Right lobe of liver (tissue), 6 donors: ENCODE results near the gene WDR47. TPM values are rescaled to one million over a fixed set of nuclear protein-coding genes. Genes with fewer than 3 reads are reported as not detected.

Experiments used
- ATAC-seq, 4 donors: fragments of 200-7000 bp; cut with Tn5 transposase; one replicate each; pipeline ENCODE4 v1.9.1; 2020; ENCODE audit warnings: mild to moderate bottlenecking in 4 of 4, moderate library complexity in 4 of 4
- DNase-seq, 3 donors: peaks; one replicate each; pipeline ENCODE4 v3.0.0-alpha.2; 2020
- H3K27ac ChIP-seq, 3 donors: fragments of 200-600 bp; one replicate each; pipeline ENCODE4 v1.8.0; 2022
- H3K27me3 ChIP-seq, 2 donors: fragments of 200-600 bp; one replicate each; pipeline ENCODE4 v1.8.0; 2022
- H3K36me3 ChIP-seq, 4 donors: fragments of 200-600 bp; sonication (generic) in 1 of 4; one replicate each; pipeline versions ENCODE4 v1.5.1 to v1.8.0; 2017 to 2022; ENCODE audit warnings: control low read depth in 1 of 4
- H3K4me1 ChIP-seq, 4 donors: fragments of 200-600 bp; sonication (generic) in 1 of 4; one replicate each; pipeline versions ENCODE4 v1.5.1 to v1.8.0; 2017 to 2022; ENCODE audit warnings: control low read depth in 1 of 4
- H3K4me3 ChIP-seq, 3 donors: fragments of 200-600 bp; one replicate each; pipeline ENCODE4 v1.8.0; 2022
- H3K9me3 ChIP-seq, 4 donors: fragments of 200-600 bp; sonication (generic) in 1 of 4; one replicate each; pipeline versions ENCODE4 v1.5.1 to v1.8.0; 2017 to 2022; ENCODE audit warnings: control low read depth in 1 of 4
- POLR2A ChIP-seq: fragments of 450-650 bp; IDR thresholded peaks from one replicate; pipeline ENCODE4 v1.6.1; 2017; ENCODE audit warnings: antibody characterized with exemption, mild to moderate bottlenecking
- WGBS: methylation state at CpG from one replicate; pipeline ENCODE4 v1.1.6; 2018; ENCODE audit warnings: low coverage, low lambda C conversion rate; ENCODE audit not compliant: insufficient coverage; ENCODE audit errors: missing lambda C conversion rate; 5-methylcytosine and 5-hydroxymethylcytosine counted together
- intact Hi-C, 2 donors: fragments of 100-400 bp; cut with DNase I; formaldehyde crosslinking; loops; one replicate each; pipeline versions ENCODE4 v1.11.2 to v1.14.1; 2022
- total RNA-seq, 6 experiments: library from RNA; depleted of rRNA in 2 of 6; stranded (reverse); fragments of >200 nt in 2 of 6; fragmentation: NEBNext Ultra II Directional in 3 of 6; extraction: Animal tissue kit (Norgen Biotek cat#: 25700) in 3 of 6; gene quantifications; one replicate each; pipeline versions ENCODE4 v1.1.0 to v1.2.4, GENCODE V29; 2016 to 2023
- TF ChIP-seq, protein P1 (sequence below), 4 donors: fragments of 200-600 bp in 3 of 4; fragments of 450-650 bp in 1 of 4; IDR thresholded peaks; one replicate each; pipeline versions ENCODE4 v1.5.1 to v1.8.0; 2016 to 2022; ENCODE audit warnings: antibody characterized with exemption in 4 of 4, mild to moderate bottlenecking in 2 of 4
- donor health status: DM: no; HTN: yes; CAD: no.
- donor health status: DM: no; HTN: no; CAD: no.
- donor health status: DM: no; HTN: no; CAD: no.
- donor health status: DM: no; HTN: yes; CAD: no.
- donor health status: DM: no; HTN: yes; CAD: no.

WDR47 gene
- total RNA-seq, 6 experiments from 2014 or later, result 2.4 to 4.2 (median 2.6) TPM

DNA sequence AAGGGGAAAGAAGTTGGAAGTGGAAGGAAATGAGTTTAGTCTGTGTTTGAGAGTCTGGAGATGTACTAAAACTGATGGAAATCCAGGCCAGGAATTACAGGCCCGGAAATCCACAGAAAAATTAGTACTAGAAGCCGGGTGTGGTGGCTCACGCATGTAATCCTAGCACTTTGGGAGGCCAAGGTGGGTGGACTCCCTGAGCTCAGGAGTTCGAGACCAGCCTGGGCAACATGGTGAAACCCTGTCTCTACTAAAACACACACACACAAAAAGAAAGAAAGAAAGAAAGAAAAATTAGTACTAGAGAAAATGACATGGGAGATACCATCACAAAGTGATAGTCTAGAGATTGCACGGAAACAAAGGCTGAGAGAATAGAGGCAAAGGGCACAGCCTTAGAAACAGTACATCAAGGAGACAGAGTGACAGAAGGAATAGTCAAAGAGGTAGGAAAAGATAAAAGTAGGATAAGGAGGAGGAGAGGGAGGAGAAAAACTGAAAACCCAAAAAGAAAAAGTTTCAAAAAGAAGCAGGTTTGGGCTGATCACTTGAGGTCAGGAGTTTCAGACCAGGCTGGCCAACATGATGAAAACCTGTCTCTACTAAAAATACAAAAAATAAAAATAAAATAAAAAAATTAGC, 38.7 kb upstream of the WDR47 start:
- H3K27me3 ChIP-seq, result no peaks in the 10 kb centered on the region
- TF ChIP-seq, protein P1, sequence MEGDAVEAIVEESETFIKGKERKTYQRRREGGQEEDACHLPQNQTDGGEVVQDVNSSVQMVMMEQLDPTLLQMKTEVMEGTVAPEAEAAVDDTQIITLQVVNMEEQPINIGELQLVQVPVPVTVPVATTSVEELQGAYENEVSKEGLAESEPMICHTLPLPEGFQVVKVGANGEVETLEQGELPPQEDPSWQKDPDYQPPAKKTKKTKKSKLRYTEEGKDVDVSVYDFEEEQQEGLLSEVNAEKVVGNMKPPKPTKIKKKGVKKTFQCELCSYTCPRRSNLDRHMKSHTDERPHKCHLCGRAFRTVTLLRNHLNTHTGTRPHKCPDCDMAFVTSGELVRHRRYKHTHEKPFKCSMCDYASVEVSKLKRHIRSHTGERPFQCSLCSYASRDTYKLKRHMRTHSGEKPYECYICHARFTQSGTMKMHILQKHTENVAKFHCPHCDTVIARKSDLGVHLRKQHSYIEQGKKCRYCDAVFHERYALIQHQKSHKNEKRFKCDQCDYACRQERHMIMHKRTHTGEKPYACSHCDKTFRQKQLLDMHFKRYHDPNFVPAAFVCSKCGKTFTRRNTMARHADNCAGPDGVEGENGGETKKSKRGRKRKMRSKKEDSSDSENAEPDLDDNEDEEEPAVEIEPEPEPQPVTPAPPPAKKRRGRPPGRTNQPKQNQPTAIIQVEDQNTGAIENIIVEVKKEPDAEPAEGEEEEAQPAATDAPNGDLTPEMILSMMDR (IDR thresholded peaks at IDR 0.05), result no peak
- TF ChIP-seq POLR2A, result no peak
- H3K9me3 ChIP-seq, result no peaks in the 10 kb centered on the region
- H3K36me3 ChIP-seq, result no peaks in the 10 kb centered on the region
- no peak overlapping the region for H3K4me3 ChIP-seq
- no peak for ATAC-seq
- peak overlapping the region in 2 of 3 donors; percentile 40 to 54 for H3K27ac ChIP-seq
- no peak for DNase-seq
- intact Hi-C loops, result no loop called here
- WGBS, result 64% methylated on average over 4 of the region's 5 CpGs
- no peaks in the 10 kb centered on the region for H3K4me1 ChIP-seq

DNA sequence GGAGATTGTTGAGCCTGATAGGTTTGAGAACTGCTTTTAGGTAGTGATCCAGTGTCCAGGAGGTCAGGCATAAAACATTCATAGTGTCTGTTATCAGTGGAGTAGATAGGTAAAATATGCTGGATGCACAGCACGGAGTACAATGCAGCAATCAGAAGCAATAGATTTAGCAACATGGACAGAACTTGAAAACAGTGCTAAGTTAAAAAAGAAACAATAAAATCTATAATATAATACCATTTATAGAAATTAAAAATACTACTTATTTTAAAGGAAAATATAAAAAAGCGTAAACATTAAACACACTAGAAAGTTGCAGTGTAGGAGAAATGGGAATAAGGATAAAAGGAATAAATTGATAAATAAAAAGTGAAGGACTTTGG, 37.3 kb upstream of the WDR47 start:
- no peak overlapping the region for H3K4me3 ChIP-seq
- H3K27me3 ChIP-seq, result no peaks in the 10 kb centered on the region
- TF ChIP-seq, protein P1 (IDR thresholded peaks at IDR 0.05), result no peak
- DNase-seq, result no peak
- intact Hi-C loops, result no loop called here
- ATAC-seq, result no peak
- 88% methylated on average over 2 of the region's 2 CpGs for WGBS
- H3K27ac ChIP-seq, result no peak overlapping the region
- H3K4me1 ChIP-seq, result peaks cover 0 to 8% (median 6%) of the 10 kb centered on the region in 4 donors
- H3K36me3 ChIP-seq, result no peaks in the 10 kb centered on the region
- H3K9me3 ChIP-seq, result no peaks in the 10 kb centered on the region

- Histone ChIP-seq H3K9me3 (no peaks in the 10 kb centered on the region), H3K4me1 (peaks cover 0 to 8% (median 6%) of the 10 kb centered on the region in 4 donors), H3K27me3 (no peaks in the 10 kb centered on the region), H3K27ac (no peak overlapping the region), H3K36me3 (no peaks in the 10 kb centered on the region), H3K4me3 (no peak overlapping the region)
- intact Hi-C loops, result no loop called here
- no peak for TF ChIP-seq POLR2A
- TF ChIP-seq, protein P1 (IDR thresholded peaks at IDR 0.05), result no peak
- ATAC-seq (no peak), DNase-seq (no peak)
- 60% methylated on average over 1 of the region's 1 CpG for WGBS
Measured at GRCh38 chr1:109078317-109078716, 36.4 kb upstream of the WDR47 start.

DNA sequence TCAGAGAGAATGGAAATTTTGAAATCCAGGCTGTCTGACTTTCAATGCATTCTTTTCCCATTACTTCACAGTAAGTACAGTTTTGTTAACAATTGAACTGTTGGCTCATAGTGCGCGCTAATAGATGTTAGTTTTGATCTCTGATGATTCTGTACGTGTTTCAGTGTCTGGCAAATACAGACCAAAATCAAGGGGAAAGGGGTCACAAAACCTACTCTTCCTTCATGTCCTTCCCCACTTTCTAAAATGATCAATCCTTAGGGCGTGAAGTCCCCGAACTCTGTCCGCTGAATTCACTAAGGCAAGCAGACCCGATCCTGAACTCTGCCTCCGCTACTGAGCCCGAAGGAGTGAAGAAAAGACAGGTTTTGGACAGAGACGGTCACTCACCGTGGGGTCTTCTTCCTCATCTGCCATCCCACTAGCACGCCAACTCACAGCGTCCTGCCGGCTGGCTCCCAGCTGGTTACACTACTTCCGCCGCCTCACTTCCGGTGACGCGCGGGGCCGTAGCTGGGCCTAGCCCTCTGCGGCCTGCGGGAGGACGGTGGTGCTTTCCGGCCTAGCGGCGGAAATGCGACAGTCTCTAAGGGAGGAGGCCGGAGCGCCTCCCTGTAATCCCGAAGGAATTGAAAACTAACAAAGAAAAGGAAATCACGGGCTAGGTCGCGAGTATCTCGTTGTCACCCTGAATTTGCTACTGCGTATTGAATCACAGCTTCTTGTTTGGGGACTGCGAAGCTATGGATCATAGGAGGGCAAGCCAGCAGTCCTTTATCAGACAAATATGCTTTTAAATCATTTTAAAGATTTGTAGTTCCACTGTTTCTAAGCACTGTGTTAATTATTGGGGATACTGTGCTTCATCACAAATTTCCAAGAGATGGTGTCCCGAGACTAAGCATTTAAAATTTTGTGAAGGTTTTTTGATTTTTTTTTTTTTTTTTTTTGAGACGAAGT, 33.9 kb upstream of the WDR47 start, which contains the start of gene TAF13:
TAF13 (minus strand) TSS at position 473 of the 960 bp plus-strand sequence; CDS start at position 417, 56 bp downstream.
- peak; percentile 100 for ATAC-seq
- H3K27me3 ChIP-seq, result no peaks in the 10 kb centered on the region
- TF ChIP-seq, protein P1 (IDR thresholded peaks at IDR 0.05), result peak in 3 of 4 donors; percentile 21 to 48 (median 24)
- TF ChIP-seq POLR2A, result peak; percentile 96
- H3K4me1 ChIP-seq, result peaks cover 0 to 8% (median 6%) of the 10 kb centered on the region in 4 donors
- peak within 1 kb of the TSS; percentile 74 to 85 (median 77) for H3K4me3 ChIP-seq
- DNase-seq, result peak; percentile 95 to 97 (median 96)
- WGBS, result 4% methylated on average over 35 of the region's 39 CpGs
- intact Hi-C loops, result no loop called here
- no peaks in the 10 kb centered on the region for H3K36me3 ChIP-seq
- H3K27ac ChIP-seq, result peak within 1 kb of the TSS; percentile 87 to 92 (median 90)
- H3K9me3 ChIP-seq, result no peaks in the 10 kb centered on the region
